Stimulated activated CD8-positive, alpha-beta memory T cell treated with anti-CD3 and anti-CD28 coated beads, Interleukin-15, amount 100 ng/mL, for 1 hour (primary cell): ENCODE measurements around the gene ADGRG1.
"Not testable (repeated sequence)": the region's sequence is repeated elsewhere in the genome, so short reads cannot be mapped to it uniquely, and the experiment has no call there.

Source experiments
- DNase-seq: peaks from one replicate; pipeline ENCODE4 v3.0.0-alpha.2; 2020; ENCODE audit warnings: low read depth

Gene ADGRG1

GRCh38 chr16:57666353-57667047 is 38.1 kb downstream of the ADGRG1 start:
- DNase-seq: no peak

- DNase-seq: no peak
Measured at GRCh38 chr16:57667048-57667525, 38.7 kb downstream of the ADGRG1 start.

GRCh38 chr16:57667526-57668262 is 39.3 kb downstream of the ADGRG1 start:
- no peak for DNase-seq

GRCh38 chr16:57668263-57668571 is 39.8 kb downstream of the ADGRG1 start, which contains the start of gene ADGRG3:
TSS of gene ADGRG3 (plus strand) at chr16:57668306. CDS start at chr16:57668348, 42 bp downstream.
- no peak for DNase-seq

- DNase-seq: no peak
Measured at GRCh38 chr16:57668630-57669475, 40.4 kb downstream of the ADGRG1 start.

- DNase-seq: no peak
Measured at GRCh38 chr16:57669476-57670162, 41.2 kb downstream of the ADGRG1 start.

GRCh38 chr16:57670196-57670595 is 41.8 kb downstream of the ADGRG1 start:
- no peak for DNase-seq

- DNase-seq: not testable (repeated sequence)
Measured at GRCh38 chr16:57671451-57671850, 43.0 kb downstream of the ADGRG1 start.

GRCh38 chr16:57672416-57672815 is 44.0 kb downstream of the ADGRG1 start:
- DNase-seq: no peak

GRCh38 chr16:57672824-57673223 is 44.4 kb downstream of the ADGRG1 start:
- no peak for DNase-seq

- no peak for DNase-seq
Measured at GRCh38 chr16:57675741-57676551, 47.5 kb downstream of the ADGRG1 start.

- no peak for DNase-seq
Measured at GRCh38 chr16:57676553-57677085, 48.2 kb downstream of the ADGRG1 start.

GRCh38 chr16:57677622-57678369 is 49.4 kb downstream of the ADGRG1 start:
- no peak for DNase-seq

- DNase-seq: no peak
Measured at GRCh38 chr16:57679016-57679415, 50.6 kb downstream of the ADGRG1 start.

GRCh38 chr16:57679767-57680482 is 51.5 kb downstream of the ADGRG1 start:
- no peak for DNase-seq

GRCh38 chr16:57680842-57681375 is 52.5 kb downstream of the ADGRG1 start:
- DNase-seq: no peak

- no peak for DNase-seq
Measured at GRCh38 chr16:57681950-57682728, 53.7 kb downstream of the ADGRG1 start.
